Activated CD4-positive, alpha-beta T cell treated with anti-CD3 and anti-CD28 coated beads, Interleukin-2, Interleukin-6, amounts not matched to agents 100 ng/mL and 50 ng/mL, durations not matched to agents 16 hours and 8 hours (primary cell): ENCODE results near the gene BEND5.

ENCODE experiments used
- DNase-seq: peaks from one replicate; pipeline ENCODE4 v3.0.0-alpha.2; 2020

Gene BEND5

DNA sequence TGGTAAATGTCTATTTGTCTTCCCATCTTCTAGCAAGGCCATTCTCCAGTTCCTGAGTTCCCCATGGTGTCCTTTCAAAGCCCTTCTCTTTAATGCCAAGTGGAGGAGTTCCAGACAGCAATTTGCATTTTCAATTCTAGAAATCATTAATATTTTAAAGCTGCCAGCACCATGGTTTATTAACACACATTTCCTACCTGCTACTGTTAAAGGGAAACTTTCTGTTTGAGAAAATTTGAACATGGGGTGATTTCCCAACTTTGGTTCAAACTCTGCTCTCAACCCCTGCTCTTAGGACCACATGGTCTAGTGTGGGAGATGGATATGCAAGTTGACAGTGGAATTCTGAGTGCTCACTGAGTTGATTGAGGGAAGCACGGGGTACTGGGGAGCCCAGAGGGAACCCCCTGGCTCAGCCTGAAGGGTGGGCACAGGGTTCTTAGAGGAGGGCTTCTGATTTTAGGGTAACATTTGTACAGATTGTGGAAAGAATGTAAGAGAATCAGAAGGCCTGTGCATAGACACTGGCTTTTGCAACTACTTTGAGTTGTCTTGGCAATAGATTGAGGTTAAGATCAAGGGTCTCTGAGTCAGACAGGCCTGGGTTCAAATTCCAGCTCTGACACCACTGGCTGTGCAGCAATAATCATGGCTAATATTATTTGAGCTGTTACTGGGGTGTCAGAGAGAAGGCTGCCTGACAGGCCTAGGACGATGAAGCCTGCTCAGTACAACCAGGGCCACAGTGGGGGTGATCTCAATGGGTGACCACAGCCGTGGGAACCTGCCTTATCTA lies 97.8 kb downstream of the BEND5 start:
- DNase-seq, result no peak
